Lower lobe of right lung (tissue), 2 donors: ENCODE data around the gene GOPC. TPM values are rescaled to one million over a fixed set of nuclear protein-coding genes. Genes with fewer than 3 reads are reported as not detected.

ENCODE experiments used
- ATAC-seq, 2 donors: fragments of 200-7000 bp; cut with Tn5 transposase; one replicate each; pipeline ENCODE4 v1.9.1; 2020 to 2022; ENCODE audit warnings: mild to moderate bottlenecking in 2 of 2, moderate library complexity in 2 of 2
- DNase-seq: peaks from one replicate; pipeline ENCODE4 v3.0.0-alpha.2; 2020
- H3K27ac ChIP-seq: fragments of 200-600 bp; one replicate; pipeline ENCODE4 v1.8.0; 2022
- H3K27me3 ChIP-seq: fragments of 200-600 bp; one replicate; pipeline ENCODE4 v1.8.0; 2022; ENCODE audit warnings: low read depth
- H3K36me3 ChIP-seq: fragments of 200-600 bp; one replicate; pipeline ENCODE4 v1.8.0; 2022; ENCODE audit warnings: mild to moderate bottlenecking
- H3K4me1 ChIP-seq: fragments of 200-600 bp; one replicate; pipeline ENCODE4 v1.8.0; 2022
- H3K4me3 ChIP-seq: fragments of 200-600 bp; one replicate; pipeline ENCODE4 v1.8.0; 2022; ENCODE audit warnings: mild to moderate bottlenecking
- H3K9me3 ChIP-seq: fragments of 200-600 bp; one replicate; pipeline ENCODE4 v1.8.0; 2022
- CTCF ChIP-seq: fragments of 200-600 bp; IDR thresholded peaks from one replicate; pipeline ENCODE4 v1.8.0; 2022; ENCODE audit warnings: antibody characterized with exemption, mild to moderate bottlenecking
- intact Hi-C: fragments of 100-400 bp; cut with DNase I; formaldehyde crosslinking; loops from one replicate; pipeline ENCODE4 v1.11.0; 2022
- total RNA-seq: library from RNA; stranded (reverse); fragmentation: NEBNext Ultra II Directional; extraction: Animal tissue kit (Norgen Biotek cat#: 25700); gene quantifications from one replicate; pipeline ENCODE4 v1.2.1, GENCODE V29; 2021
- donor health status: DM: no; HTN: yes; CAD: no; lungs with severe emphysema.

Gene GOPC
- total RNA-seq, 1 donor from 2014 or later, result 22.4 TPM

DNA sequence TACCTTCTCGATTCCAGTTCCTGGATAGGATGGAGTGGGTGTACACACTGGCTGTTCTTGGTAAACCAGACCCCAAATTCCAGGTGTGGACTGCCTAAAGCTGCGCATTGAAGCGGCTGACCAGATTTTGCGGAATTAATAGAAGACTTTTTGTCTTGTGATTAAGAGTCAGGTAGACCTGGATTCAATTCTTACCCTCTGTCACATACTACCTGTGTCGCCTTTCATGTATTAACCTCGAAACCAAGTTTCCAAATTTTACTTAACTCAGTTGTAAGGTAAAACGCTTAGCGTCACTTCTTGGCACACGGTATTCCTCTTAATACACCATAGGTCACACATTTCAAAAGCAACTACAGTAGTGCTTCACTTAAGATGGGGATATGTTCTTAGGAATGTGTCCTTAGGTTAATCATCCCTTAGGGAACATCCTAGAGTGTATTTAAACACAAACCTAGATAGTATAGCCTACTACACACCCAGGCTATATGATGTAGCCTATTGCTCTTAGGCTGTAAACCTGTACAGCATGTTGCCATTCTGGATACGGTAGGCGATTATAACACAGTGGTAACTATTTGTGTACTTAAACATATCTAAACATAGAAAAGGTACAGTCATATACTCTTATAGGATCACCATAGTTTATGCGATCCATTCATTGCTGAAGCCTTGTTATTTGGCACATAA lies 733 bp upstream of the GOPC start:
- Histone ChIP-seq H3K9me3 (no peaks in the 10 kb centered on the region), H3K4me1 (peaks cover 35% of the 10 kb centered on the region), H3K27ac (peak overlapping the region; percentile 84), H3K36me3 (no peaks in the 10 kb centered on the region), H3K4me3 (peak overlapping the region; percentile 89), H3K27me3 (no peaks in the 10 kb centered on the region)
- intact Hi-C loops, result no loop called here
- TF ChIP-seq CTCF, result no peak
- no peak for DNase-seq
- no peak for ATAC-seq

DNA sequence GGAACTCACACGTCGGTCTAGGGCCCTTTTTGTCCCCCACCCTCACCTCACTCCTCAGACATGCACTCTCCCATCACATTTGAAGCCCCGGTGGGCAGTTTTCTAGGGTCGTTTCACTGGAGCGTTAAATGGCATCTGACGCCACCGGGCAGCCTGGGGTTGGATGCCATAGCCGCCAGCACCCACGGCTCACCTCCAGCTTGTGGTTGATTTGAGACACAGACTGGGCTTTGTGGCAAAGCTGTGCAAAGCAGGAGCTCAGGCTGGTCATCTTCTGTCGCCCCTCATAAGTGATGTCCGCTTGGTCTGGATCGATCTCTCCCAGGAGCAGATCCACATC lies 530 bp downstream of the GOPC start:
- Histone ChIP-seq H3K9me3 (no peaks in the 10 kb centered on the region), H3K4me3 (peak overlapping the region; percentile 89), H3K27me3 (no peaks in the 10 kb centered on the region), H3K27ac (peak overlapping the region; percentile 84), H3K4me1 (peaks cover 35% of the 10 kb centered on the region), H3K36me3 (no peaks in the 10 kb centered on the region)
- peak in 1 of 2 donors; percentile 8 for ATAC-seq
- no peak for DNase-seq
- TF ChIP-seq CTCF, result no peak
- intact Hi-C loops, result no loop called here

GRCh38 chr6:117600008-117600743 lies 2.1 kb downstream of the GOPC start:
- H3K4me3 ChIP-seq, result peak overlapping the region; percentile 89
- peaks cover 35% of the 10 kb centered on the region for H3K4me1 ChIP-seq
- H3K27me3 ChIP-seq, result no peaks in the 10 kb centered on the region
- no peak for TF ChIP-seq CTCF
- no peaks in the 10 kb centered on the region for H3K9me3 ChIP-seq
- DNase-seq, result no peak
- intact Hi-C loops, result no loop called here
- H3K27ac ChIP-seq, result no peak overlapping the region
- no peaks in the 10 kb centered on the region for H3K36me3 ChIP-seq
- no peak for ATAC-seq

DNA sequence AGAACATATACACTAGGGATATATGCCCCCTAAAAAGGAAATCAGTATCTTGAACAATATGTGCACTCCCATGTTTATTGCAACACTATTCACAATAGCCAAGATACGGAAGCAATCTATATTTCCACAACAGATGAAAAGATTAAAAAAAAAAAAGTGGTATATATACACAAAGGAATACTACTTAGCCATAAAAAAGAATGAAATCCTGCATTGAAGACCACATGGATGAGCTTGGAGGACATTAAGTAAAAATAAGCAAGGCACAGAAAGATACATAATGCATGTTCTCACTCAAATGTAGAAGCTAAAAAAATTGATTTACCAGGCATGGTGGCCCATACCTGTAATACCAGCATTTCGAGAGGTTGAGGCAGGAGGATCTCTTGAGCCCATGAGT lies 4.6 kb downstream of the GOPC start:
- no peak for ATAC-seq
- H3K4me1 ChIP-seq, result peaks cover 31% of the 10 kb centered on the region
- intact Hi-C loops, result no loop called here

More for the DNA sequence above, 4.6 kb downstream of the GOPC start:
- Histone ChIP-seq H3K27me3 (no peaks in the 10 kb centered on the region), H3K4me3 (no peak overlapping the region), H3K9me3 (no peaks in the 10 kb centered on the region), H3K36me3 (no peaks in the 10 kb centered on the region), H3K27ac (no peak overlapping the region)
- DNase-seq, result no peak
- TF ChIP-seq CTCF, result no peak
